Endothelial cell of umbilical vein (primary cell): Measurements from ENCODE around the gene SLC22A23. TPM values are rescaled to one million over a fixed set of nuclear protein-coding genes. Genes with fewer than 3 reads are reported as not detected.

Experiments
- BruUV-seq: library from RNA; stranded (reverse); fragments of 400-500 nt; replicated peaks from 2 replicates; lab custom pipeline; 2021; lab: Mats Ljungman, UMichigan
- CTCF ChIA-PET: fragments of 300-600, 350-600 bp; sonication (Branson Sonifier 250); formaldehyde crosslinking; loops from one replicate; lab custom pipeline; 2021; ENCODE audit warnings: antibody characterized with exemption, inconsistent platforms; lab: Charles Lee
- POLR2A ChIA-PET: fragments of 300-600, 350-600 bp; sonication (Branson Sonifier 250); formaldehyde crosslinking; loops from one replicate; lab custom pipeline; 2021; ENCODE audit warnings: antibody characterized with exemption, inconsistent platforms; lab: Charles Lee
- DNase-seq: peaks from one replicate; pipeline ENCODE4 v3.0.0-alpha.2; 2011; ENCODE audit warnings: low read depth, low spot score
- FAIRE-seq: peaks from 2 replicates; lab custom pipeline; 2011; peaks lifted over from hg19 to GRCh38; lab: Jason Lieb, UNC
- H2AFZ ChIP-seq: 2 replicates; pipeline ENCODE4 v1.6.0; 2012; ENCODE audit warnings: low read depth, low read length, control low read depth, inconsistent platforms
- H3K27ac ChIP-seq: 2 replicates; pipeline ENCODE4 v1.5.1; 2011; ENCODE audit warnings: low read depth, mild to moderate bottlenecking, control low read depth, low read length, moderate library complexity; ENCODE audit not compliant: insufficient read depth
- H3K27me3 ChIP-seq, 2 experiments: 2 replicates each; pipeline versions ENCODE4 v1.6.0 to v1.6.1; 2011; ENCODE audit warnings: low read length in 2 of 2, mixed read lengths in 1 of 2; ENCODE audit not compliant: control insufficient read depth in 2 of 2, insufficient read depth in 2 of 2
- H3K36me3 ChIP-seq, 2 experiments: 2 replicates in 1 of 2; 3 replicates in 1 of 2; pipeline ENCODE4 v1.5.1; 2011; ENCODE audit warnings: low read length in 2 of 2, mild to moderate bottlenecking in 1 of 2, moderate library complexity in 1 of 2; ENCODE audit not compliant: control insufficient read depth in 2 of 2, insufficient read depth in 2 of 2; ENCODE audit errors: extremely low read depth in 1 of 2
- H3K4me1 ChIP-seq: 3 replicates; pipeline ENCODE4 v1.5.1; 2011; ENCODE audit warnings: mild to moderate bottlenecking, low read length; ENCODE audit not compliant: control insufficient read depth, insufficient read depth; ENCODE audit errors: extremely low read depth
- H3K4me2 ChIP-seq: 2 replicates; pipeline ENCODE4 v1.6.1; 2011; ENCODE audit warnings: low read length, control low read depth, mixed read lengths; ENCODE audit not compliant: insufficient read depth
- H3K4me3 ChIP-seq, 3 experiments: fragments of 200-600 bp in 1 of 3; sonication (generic), shearing (Covaris generic) in 1 of 3; replicated peaks in 1 of 3; 2 replicates each; pipeline ENCODE4 v1.5.1; 2011 to 2016; ENCODE audit warnings: control low read depth in 3 of 3, low read length in 3 of 3, mild to moderate bottlenecking in 2 of 3, inconsistent platforms in 1 of 3, low read depth in 1 of 3, moderate library complexity in 1 of 3; ENCODE audit not compliant: insufficient read depth in 1 of 3
- H3K79me2 ChIP-seq: 2 replicates; pipeline ENCODE4 v1.6.0; 2012; ENCODE audit warnings: low read length, inconsistent platforms; ENCODE audit not compliant: control insufficient read depth, insufficient read depth
- H3K9ac ChIP-seq: replicated peaks from 2 replicates; pipeline ENCODE3; 2011; ENCODE audit warnings: low read length, control low read depth; ENCODE audit not compliant: insufficient read depth; ENCODE audit errors: extremely low read depth
- H3K9me1 ChIP-seq: replicated peaks from 3 replicates; pipeline ENCODE4 v1.6.0; 2011; ENCODE audit warnings: mild to moderate bottlenecking, low read length; ENCODE audit not compliant: control insufficient read depth, insufficient read depth; ENCODE audit errors: extremely low read depth
- H3K9me3 ChIP-seq: replicated peaks from 2 replicates; pipeline ENCODE4 v1.5.1; 2012; ENCODE audit warnings: low read length, inconsistent platforms; ENCODE audit not compliant: control insufficient read depth, insufficient read depth
- H4K20me1 ChIP-seq: replicated peaks from 2 replicates; pipeline ENCODE3; 2011; ENCODE audit warnings: mild to moderate bottlenecking, low read length; ENCODE audit not compliant: control insufficient read depth, insufficient read depth; ENCODE audit errors: extremely low read depth
- EZH2 ChIP-seq: IDR thresholded peaks from 2 replicates; pipeline ENCODE4 v1.6.1; 2012; ENCODE audit warnings: borderline replicate concordance, low read depth, mild to moderate bottlenecking, moderate library complexity, low read length, inconsistent platforms; ENCODE audit not compliant: severe bottlenecking
- FOS ChIP-seq: IDR thresholded peaks from 2 replicates; pipeline ENCODE4 v1.6.1; 2011; ENCODE audit warnings: mild to moderate bottlenecking, low read length, moderate library complexity, borderline replicate concordance; ENCODE audit not compliant: insufficient read depth
- JUN ChIP-seq: IDR thresholded peaks from 2 replicates; pipeline ENCODE4 v1.6.1; 2011; ENCODE audit warnings: borderline replicate concordance, low read depth; ENCODE audit not compliant: insufficient read length, insufficient read depth
- MYC ChIP-seq: IDR thresholded peaks from one replicate; pipeline ENCODE4 v1.6.1; 2011; ENCODE audit warnings: mild to moderate bottlenecking, low read depth, low read length
- POLR2A ChIP-seq: IDR thresholded peaks from 2 replicates; pipeline ENCODE4 v1.6.1; 2012; ENCODE audit warnings: low read depth, mild to moderate bottlenecking, control low read depth, low read length
- POLR2AphosphoS5 ChIP-seq: IDR thresholded peaks from 2 replicates; pipeline ENCODE4 v1.6.1; 2012; ENCODE audit warnings: low read depth, mild to moderate bottlenecking, control low read depth, low read length, moderate library complexity; ENCODE audit not compliant: insufficient read depth
- dilution Hi-C: fragments of 300-500 bp; cut with MboI; formaldehyde crosslinking; loops from one replicate; pipeline ENCODE4 v1.15.0; 2019; ENCODE audit warnings: low sequenced_read_pairs; ENCODE audit not compliant: extremely low pct_ligation_motif_present
- intact Hi-C: fragments of 100-400 bp; cut with micrococcal nuclease; formaldehyde crosslinking; loops from one replicate; pipeline ENCODE4 v1.10.0; 2022
- polyA plus RNA-seq, 4 experiments: library from polyadenylated mRNA; depleted of rRNA in 3 of 4; stranded (reverse) in 3 of 4; unstranded in 1 of 4; fragments of >200 nt; gene quantifications; 2 replicates each; pipeline versions ENCODE4 v1.2.1 to v1.2.3, GENCODE V29; 2011 to 2012; ENCODE audit warnings: missing spikeins in 1 of 4
- total RNA-seq: library from RNA; stranded (reverse); gene quantifications from 2 replicates; pipeline ENCODE4 v1.2.3, GENCODE V29; 2021
- TF ChIP-seq, protein P1 (sequence below): IDR thresholded peaks from 2 replicates; pipeline ENCODE4 v1.6.1; 2011; ENCODE audit not compliant: insufficient read depth, insufficient read length
- TF ChIP-seq, protein P2 (sequence below), 2 donors: IDR thresholded peaks; 1 replicate in 1 of 2; 2 replicates in 1 of 2; pipeline ENCODE4 v1.5.1; 2011; ENCODE audit warnings: low read length in 2 of 2, mild to moderate bottlenecking in 2 of 2, moderate library complexity in 2 of 2, control low read depth in 1 of 2, inconsistent platforms in 1 of 2, low read depth in 1 of 2; ENCODE audit not compliant: insufficient read depth in 1 of 2; ENCODE audit errors: extremely low read depth in 1 of 2

Gene SLC22A23
- total and polyA plus RNA-seq, 2 donors (not counting 3 experiments of a cell fraction or from before 2014, with no cell fraction given): 4.2 to 14.3 TPM

DNA sequence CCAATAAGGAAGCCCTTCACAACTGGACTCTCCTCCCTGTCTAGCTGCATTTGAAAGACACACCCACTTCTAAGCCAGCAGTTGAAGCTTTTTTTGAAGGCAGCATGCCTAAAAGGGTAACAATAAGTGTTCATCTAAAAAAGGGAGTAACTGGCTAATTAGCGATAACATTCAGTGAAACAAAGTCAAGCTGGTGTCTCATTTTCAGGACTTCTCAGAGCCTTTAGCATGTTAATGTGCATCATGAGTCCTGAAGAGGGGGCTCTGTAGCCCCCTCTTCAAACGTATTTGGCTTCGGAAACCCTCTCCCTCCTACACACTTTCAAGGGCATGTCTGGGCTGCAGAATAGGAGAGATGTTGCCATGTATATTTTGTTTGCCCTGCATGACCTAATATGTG is 28.1 kb downstream of the SLC22A23 start:
- dilution Hi-C loops: no loop called here
- Histone ChIP-seq H3K27ac (no peak overlapping the region), H3K4me3 (no peak overlapping the region), H3K4me1 (peaks cover 3% of the 10 kb centered on the region), H3K4me2 (no peak overlapping the region), H3K9me3 (no peaks in the 10 kb centered on the region), H3K27me3 (peaks cover 0 to 1% of the 10 kb centered on the region in 2 experiments), H3K36me3 (no peaks in the 10 kb centered on the region), H3K9me1 (no peaks in the 10 kb centered on the region), H3K9ac (no peak overlapping the region), H3K79me2 (no peaks in the 10 kb centered on the region), H4K20me1 (no peaks in the 10 kb centered on the region), H2AFZ (no peak overlapping the region)
- FAIRE-seq (no peak), DNase-seq (no peak)
- intact Hi-C loops: no loop called here
- TF ChIP-seq, protein P1, sequence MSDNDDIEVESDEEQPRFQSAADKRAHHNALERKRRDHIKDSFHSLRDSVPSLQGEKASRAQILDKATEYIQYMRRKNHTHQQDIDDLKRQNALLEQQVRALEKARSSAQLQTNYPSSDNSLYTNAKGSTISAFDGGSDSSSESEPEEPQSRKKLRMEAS: no peak
- TF ChIP-seq POLR2A (no peak), EZH2 (no peak), MYC (no peak), POLR2AphosphoS5 (no peak), JUN (no peak), FOS (no peak)
- TF ChIP-seq, protein P2, sequence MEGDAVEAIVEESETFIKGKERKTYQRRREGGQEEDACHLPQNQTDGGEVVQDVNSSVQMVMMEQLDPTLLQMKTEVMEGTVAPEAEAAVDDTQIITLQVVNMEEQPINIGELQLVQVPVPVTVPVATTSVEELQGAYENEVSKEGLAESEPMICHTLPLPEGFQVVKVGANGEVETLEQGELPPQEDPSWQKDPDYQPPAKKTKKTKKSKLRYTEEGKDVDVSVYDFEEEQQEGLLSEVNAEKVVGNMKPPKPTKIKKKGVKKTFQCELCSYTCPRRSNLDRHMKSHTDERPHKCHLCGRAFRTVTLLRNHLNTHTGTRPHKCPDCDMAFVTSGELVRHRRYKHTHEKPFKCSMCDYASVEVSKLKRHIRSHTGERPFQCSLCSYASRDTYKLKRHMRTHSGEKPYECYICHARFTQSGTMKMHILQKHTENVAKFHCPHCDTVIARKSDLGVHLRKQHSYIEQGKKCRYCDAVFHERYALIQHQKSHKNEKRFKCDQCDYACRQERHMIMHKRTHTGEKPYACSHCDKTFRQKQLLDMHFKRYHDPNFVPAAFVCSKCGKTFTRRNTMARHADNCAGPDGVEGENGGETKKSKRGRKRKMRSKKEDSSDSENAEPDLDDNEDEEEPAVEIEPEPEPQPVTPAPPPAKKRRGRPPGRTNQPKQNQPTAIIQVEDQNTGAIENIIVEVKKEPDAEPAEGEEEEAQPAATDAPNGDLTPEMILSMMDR (IDR thresholded peaks at IDR 0.05; ENCODE audit: extremely low read depth in 1 of 2, insufficient read depth in 1 of 2, low read depth in 1 of 2, low read length in 2 of 2): no peak
- ChIA-PET CTCF (interaction anchor here (3.2 kb wide), 1 partner anchor 18 kb away, joined by 14 read pairs; no protein-coding TSS in a partner anchor), POLR2A (no interaction called here)
- no TSS peak for BruUV-seq
